NT2/D1 (cell line): ENCODE results near the gene CARD8.

ENCODE experiments used
- YY1 ChIP-seq: IDR thresholded peaks from 2 replicates; pipeline ENCODE4 v1.6.1; 2011; ENCODE audit not compliant: insufficient read length, insufficient read depth
- ZNF274 ChIP-seq: IDR thresholded peaks from 2 replicates; pipeline ENCODE4 v1.6.1; 2011; ENCODE audit warnings: mild to moderate bottlenecking, low read depth, low read length

DNA sequence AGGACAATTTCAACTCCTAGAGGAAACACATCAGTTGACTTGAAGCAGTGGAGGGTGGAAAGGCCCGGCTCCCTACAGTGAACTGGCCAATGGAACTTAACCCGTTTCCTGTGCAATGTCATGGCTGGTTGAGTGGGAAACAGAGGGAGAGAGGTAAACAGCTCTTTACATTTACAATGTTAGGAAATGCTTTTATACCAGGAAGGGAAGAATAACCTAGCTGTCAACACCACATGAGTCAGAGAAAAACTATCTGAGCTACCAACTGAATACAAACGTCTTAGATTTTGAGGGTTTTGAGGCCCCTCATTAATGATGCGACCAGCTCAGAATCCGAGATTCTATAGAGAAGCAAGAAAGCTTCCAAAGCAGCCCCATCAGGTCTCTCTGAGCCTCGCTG is 36.7 kb downstream of the CARD8 start:
- TF ChIP-seq ZNF274 (no peak), YY1 (no peak)
